HL-60 (cell line): ENCODE measurements around the gene NID2.

ENCODE experiments used
- DNase-seq, 2 experiments: peaks; one replicate each; pipeline ENCODE4 v3.0.0-alpha.2; 2010 to 2020; ENCODE audit warnings: low read depth in 1 of 2, low spot score in 1 of 2
- H3K27ac ChIP-seq: fragments of 250-450 bp; sonication (Bioruptor Pico); replicated peaks from 2 replicates; pipeline ENCODE4 v1.5.1; 2020; ENCODE audit warnings: mild to moderate bottlenecking, moderate library complexity
- H3K27me3 ChIP-seq: fragments of 250-450 bp; sonication (Bioruptor Pico); 2 replicates; pipeline ENCODE4 v1.5.1; 2021; ENCODE audit warnings: mild to moderate bottlenecking, moderate library complexity; ENCODE audit not compliant: insufficient read depth, poor library complexity, severe bottlenecking
- H3K4me3 ChIP-seq: replicated peaks from 2 replicates; pipeline ENCODE4 v1.5.1; 2011; ENCODE audit warnings: mild to moderate bottlenecking, control low read depth, low read length; ENCODE audit not compliant: insufficient read depth
- CTCF ChIP-seq: IDR thresholded peaks from one replicate; pipeline ENCODE4 v1.5.1; 2011; ENCODE audit warnings: low read length, control low read depth, inconsistent platforms; ENCODE audit not compliant: insufficient read depth
- GABPA ChIP-seq: IDR thresholded peaks from 2 replicates; pipeline ENCODE4 v1.6.1; 2012; ENCODE audit warnings: low read depth
- POLR2AphosphoS5 ChIP-seq: IDR thresholded peaks from 2 replicates; pipeline ENCODE4 v1.6.1; 2012; ENCODE audit warnings: low read depth
- SPI1 ChIP-seq: IDR thresholded peaks from 2 replicates; pipeline ENCODE4 v1.6.1; 2012; ENCODE audit warnings: low read depth, mild to moderate bottlenecking, borderline replicate concordance
- TF ChIP-seq, protein P1 (sequence below): IDR thresholded peaks from 2 replicates; pipeline ENCODE4 v1.6.1; 2012; ENCODE audit warnings: low read depth; ENCODE audit not compliant: insufficient replicate concordance

NID2 gene

GRCh38 chr14:52081964-52082363 is 13.1 kb upstream of the NID2 start:
- no peak for TF ChIP-seq GABPA
- TF ChIP-seq, protein P1, sequence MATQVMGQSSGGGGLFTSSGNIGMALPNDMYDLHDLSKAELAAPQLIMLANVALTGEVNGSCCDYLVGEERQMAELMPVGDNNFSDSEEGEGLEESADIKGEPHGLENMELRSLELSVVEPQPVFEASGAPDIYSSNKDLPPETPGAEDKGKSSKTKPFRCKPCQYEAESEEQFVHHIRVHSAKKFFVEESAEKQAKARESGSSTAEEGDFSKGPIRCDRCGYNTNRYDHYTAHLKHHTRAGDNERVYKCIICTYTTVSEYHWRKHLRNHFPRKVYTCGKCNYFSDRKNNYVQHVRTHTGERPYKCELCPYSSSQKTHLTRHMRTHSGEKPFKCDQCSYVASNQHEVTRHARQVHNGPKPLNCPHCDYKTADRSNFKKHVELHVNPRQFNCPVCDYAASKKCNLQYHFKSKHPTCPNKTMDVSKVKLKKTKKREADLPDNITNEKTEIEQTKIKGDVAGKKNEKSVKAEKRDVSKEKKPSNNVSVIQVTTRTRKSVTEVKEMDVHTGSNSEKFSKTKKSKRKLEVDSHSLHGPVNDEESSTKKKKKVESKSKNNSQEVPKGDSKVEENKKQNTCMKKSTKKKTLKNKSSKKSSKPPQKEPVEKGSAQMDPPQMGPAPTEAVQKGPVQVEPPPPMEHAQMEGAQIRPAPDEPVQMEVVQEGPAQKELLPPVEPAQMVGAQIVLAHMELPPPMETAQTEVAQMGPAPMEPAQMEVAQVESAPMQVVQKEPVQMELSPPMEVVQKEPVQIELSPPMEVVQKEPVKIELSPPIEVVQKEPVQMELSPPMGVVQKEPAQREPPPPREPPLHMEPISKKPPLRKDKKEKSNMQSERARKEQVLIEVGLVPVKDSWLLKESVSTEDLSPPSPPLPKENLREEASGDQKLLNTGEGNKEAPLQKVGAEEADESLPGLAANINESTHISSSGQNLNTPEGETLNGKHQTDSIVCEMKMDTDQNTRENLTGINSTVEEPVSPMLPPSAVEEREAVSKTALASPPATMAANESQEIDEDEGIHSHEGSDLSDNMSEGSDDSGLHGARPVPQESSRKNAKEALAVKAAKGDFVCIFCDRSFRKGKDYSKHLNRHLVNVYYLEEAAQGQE, result no peak
- TF ChIP-seq CTCF, result no peak
- TF ChIP-seq POLR2AphosphoS5, result no peak
- TF ChIP-seq SPI1, result no peak
- no peak overlapping the region for H3K27ac ChIP-seq
- no peak for DNase-seq
- peaks cover 2% of the 10 kb centered on the region for H3K27me3 ChIP-seq
- H3K4me3 ChIP-seq, result no peak overlapping the region

DNA sequence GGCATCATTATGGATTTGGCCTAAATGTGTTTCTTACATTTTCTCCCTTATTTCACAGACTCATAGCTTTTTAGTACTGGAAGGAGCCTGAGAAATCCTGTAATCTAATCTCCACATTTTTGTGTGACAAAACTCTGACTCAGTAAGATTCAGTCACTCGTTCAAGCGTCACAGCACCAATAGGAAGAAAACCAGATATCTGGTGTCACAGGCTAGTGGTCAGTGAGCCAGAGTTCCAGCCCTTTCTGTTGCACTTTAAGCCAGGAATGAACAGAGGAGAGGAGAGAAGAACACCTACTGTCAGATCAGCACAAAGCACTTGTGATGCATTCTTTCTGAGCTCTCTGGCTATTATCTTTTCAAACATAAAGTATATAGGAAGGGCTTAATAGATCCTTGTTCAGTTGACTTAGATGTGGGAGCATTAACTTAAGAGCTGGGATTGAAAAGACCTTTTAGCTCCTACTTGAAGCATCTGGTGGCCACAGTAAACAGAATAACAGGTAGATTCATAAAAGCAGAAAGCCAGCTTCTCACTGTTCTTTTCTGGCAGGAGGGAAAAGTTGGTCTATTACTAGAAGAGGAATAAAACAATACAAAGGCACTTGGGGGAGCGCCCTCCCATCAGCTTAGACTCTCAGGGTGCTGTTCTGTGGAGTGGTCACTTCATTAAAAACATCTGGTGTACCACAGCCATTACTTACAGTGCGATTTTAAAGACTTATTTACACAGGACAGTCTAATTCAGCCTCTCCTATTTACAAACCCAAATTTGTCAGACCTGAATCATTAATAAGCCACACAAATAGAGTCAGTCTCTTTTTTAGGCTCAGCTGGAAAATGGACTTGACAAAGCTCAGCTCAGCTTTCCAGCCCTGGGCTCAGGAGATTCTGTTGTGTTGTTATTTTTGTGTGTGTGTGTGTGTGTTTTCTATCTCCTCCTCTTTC is 12.2 kb upstream of the NID2 start:
- Histone ChIP-seq H3K4me3 (no peak overlapping the region), H3K27me3 (peaks cover 2% of the 10 kb centered on the region), H3K27ac (no peak overlapping the region)
- no peak for DNase-seq
- TF ChIP-seq SPI1, result no peak
- no peak for TF ChIP-seq POLR2AphosphoS5
- TF ChIP-seq CTCF, result no peak
- TF ChIP-seq, protein P1, result no peak
- TF ChIP-seq GABPA, result no peak

- H3K27me3 ChIP-seq, result peaks cover 2% of the 10 kb centered on the region
- no peak overlapping the region for H3K27ac ChIP-seq
- no peak for DNase-seq
- TF ChIP-seq POLR2AphosphoS5 (no peak), CTCF (no peak), SPI1 (no peak), GABPA (no peak)
- TF ChIP-seq, protein P1, result no peak
- no peak overlapping the region for H3K4me3 ChIP-seq
Observed at GRCh38 chr14:52080158-52080800, 11.4 kb upstream of the NID2 start.
